ENCODE results near the gene ZNF557. TPM values are rescaled to one million over a fixed set of nuclear protein-coding genes. Genes with fewer than 3 reads are reported as not detected.

Gene ZNF557
- total RNA-seq, 1 experiment from 2014 or later, result 9.5 TPM

DNA sequence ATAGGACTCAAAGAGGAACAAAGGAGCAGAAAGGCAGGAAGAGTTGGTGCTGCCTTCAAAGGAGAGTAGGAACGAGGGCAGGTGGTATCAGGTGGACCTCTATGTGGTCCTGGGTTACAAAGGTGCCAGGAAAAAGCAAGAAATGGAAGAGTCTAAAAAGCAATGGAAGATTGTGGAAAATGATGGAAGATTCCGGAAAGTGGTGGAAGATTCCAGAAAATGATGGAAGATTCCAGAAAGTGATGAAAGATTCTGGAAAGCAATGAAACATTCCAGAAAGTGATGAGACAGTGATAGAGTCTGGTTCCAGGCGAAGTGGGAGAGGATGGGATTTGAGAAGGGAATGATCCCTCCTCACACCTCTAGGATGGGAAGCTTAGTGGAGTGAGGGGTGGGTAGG is 55.3 kb downstream of the ZNF557 start:
- no peak for DNase-seq (ENCODE audit: low read depth)

DNA sequence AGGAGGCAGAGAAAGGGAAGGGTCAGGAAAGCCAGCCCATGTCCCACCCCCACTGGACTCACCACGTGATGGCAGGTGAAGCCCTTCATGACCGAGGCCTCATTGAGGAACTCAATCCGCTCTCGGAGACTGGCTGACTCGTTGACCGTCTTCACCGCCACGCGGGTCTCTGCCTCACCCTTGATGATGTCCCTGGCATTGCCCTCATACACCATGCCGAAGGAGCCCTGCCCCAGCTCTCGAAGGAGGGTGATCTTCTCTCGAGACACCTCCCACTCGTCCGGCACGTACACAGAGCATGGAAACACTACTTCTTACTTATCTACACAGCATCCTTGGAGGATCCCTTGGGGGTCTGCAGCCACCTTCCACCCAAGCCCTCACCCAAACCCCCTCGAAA is 55.7 kb downstream of the ZNF557 start:
- DNase-seq (ENCODE audit: low read depth), result no peak

DNA sequence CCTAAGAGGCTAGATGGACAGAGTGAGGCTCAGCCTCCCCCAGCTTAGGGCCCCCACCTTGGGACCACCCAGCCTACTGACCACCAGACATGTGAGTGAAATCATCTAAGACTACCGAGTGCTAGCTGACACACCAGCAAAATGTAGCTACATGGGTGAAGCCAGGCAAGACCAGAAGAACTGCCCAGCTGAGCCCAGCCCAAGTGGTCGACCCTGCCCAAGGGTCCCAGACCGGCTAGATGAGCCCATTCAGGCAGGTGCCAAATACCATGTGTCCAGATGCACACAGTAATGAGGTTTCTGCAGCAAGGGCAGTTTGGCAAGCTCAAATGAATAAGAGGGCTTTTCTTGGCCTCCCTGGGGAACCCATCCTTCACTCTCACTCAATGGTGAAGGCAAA is 56.6 kb downstream of the ZNF557 start:
- no peak for DNase-seq (ENCODE audit: low read depth)

DNA sequence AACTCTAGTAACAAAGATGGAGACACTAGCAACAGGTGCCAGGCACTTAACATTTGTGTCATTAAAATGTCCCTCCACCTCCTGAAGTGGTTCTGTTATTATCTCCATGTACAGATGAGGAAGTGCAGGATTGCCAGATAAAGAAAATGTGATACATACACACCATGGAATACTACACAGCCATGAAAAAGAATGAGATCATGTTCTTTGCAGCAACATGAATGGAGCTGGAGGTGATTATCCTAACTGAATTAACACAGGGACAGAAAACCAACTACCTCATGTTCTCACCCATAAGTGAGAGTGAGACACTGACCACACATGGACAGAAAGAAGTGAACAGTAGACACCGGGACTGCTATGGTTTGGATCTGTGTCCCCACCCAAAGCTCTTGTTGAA is 60.5 kb downstream of the ZNF557 start:
- DNase-seq (ENCODE audit: low read depth), result no peak

DNA sequence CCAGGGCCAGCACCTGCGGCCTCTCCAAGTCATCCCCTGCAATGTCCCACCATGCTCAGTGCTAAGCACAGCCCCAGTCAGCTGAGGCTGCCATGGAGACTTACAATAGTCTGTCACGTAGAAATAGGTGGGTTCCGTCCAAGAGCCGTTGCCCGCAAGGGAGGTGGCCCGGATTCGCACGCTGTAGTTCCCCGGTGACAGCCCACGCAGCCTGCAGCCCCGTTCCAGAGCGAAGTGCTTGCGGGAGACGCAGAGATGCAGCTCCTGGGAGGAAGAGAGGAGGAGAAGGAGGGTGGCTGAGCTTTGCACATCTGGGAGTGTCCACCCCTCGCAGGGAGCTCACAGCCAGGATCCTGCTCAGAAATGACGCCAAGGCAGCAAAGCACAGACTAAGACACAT is 62.6 kb downstream of the ZNF557 start:
- DNase-seq (ENCODE audit: low read depth), result no peak

DNA sequence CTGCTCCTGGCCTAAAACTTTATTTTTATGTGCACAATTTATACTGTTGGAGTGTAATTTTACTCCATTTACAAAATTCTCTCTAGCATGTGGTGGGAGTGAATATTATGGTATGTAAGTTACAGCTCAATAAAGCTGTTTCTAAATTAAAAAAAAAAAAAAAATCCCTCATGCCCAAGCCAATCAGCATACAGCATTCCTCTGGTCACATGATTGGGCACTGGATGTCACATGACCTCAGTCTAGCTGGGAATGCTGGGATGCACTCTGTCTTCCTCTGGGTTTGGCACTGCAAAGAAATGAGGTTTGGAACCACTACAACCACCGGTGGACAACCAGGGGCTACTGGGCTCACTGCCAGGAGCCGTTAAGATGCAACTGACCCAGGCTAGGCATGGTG is 67.6 kb downstream of the ZNF557 start:
- DNase-seq (ENCODE audit: low read depth), result no peak

Other genes starting within 250 kb of the ZNF557 start
- not detected in 2 replicates for gene ADGRE1, start 182.1 kb upstream of the ZNF557 start, total RNA-seq (2014; rRNA removed)
- not detected in 2 replicates for gene MBD3L2B, start 48.3 kb upstream of the ZNF557 start, total RNA-seq (2014; rRNA removed)
- gene MBD3L5, start 39.1 kb upstream of the ZNF557 start, total RNA-seq (2014; rRNA removed), result not detected in 2 replicates
- not detected in 2 replicates for gene MBD3L4, start 29.5 kb upstream of the ZNF557 start, total RNA-seq (2014; rRNA removed)
- not detected in 2 replicates for gene MBD3L2, start 20.4 kb upstream of the ZNF557 start, total RNA-seq (2014; rRNA removed)
- gene MBD3L3, start 11.0 kb upstream of the ZNF557 start, total RNA-seq (2014; rRNA removed), result not detected in 2 replicates
- gene INSR, start 224.7 kb downstream of the ZNF557 start, total RNA-seq (2014; rRNA removed), result 4.9 and 7.4 TPM in 2 replicates

Data from LHCN-M2 (cell line).